Thoracic aorta (tissue), 2 donors: ENCODE data around the gene CCDC91. TPM values are rescaled to one million over a fixed set of nuclear protein-coding genes. Genes with fewer than 3 reads are reported as not detected.

Source experiments
- ATAC-seq: fragments of 150-250 bp; one replicate; pipeline ENCODE4 v1.8.0; 2017; ENCODE audit warnings: low read depth; ENCODE audit not compliant: insufficient number of reproducible peaks, low FRiP score
- DNase-seq: peaks from one replicate; pipeline ENCODE4 v3.0.0-alpha.2; 2020; ENCODE audit warnings: low spot score
- H3K27ac ChIP-seq, 2 donors: fragments of 200-600 bp; sonication (generic); 1 replicate in 1 of 2; 2 replicates in 1 of 2; pipeline ENCODE4 v1.5.1; 2016; ENCODE audit warnings: mild to moderate bottlenecking in 2 of 2, moderate library complexity in 2 of 2
- H3K27me3 ChIP-seq: fragments of 200-600 bp; sonication (generic); replicated peaks from 2 replicates; pipeline ENCODE4 v1.6.0; 2016; ENCODE audit warnings: mild to moderate bottlenecking; ENCODE audit not compliant: insufficient read depth
- H3K36me3 ChIP-seq: fragments of 200-600 bp; sonication (generic); one replicate; pipeline ENCODE4 v1.5.1; 2016
- H3K4me1 ChIP-seq, 2 donors: fragments of 200-600 bp; sonication (generic); 1 replicate in 1 of 2; 2 replicates in 1 of 2; pipeline versions ENCODE4 v1.5.1 to v1.6.0; 2016; ENCODE audit warnings: low read depth in 2 of 2, mild to moderate bottlenecking in 1 of 2; ENCODE audit not compliant: control insufficient read depth in 1 of 2
- H3K4me3 ChIP-seq: fragments of 200-600 bp; sonication (generic); 2 replicates; pipeline ENCODE4 v1.5.1; 2016; ENCODE audit warnings: mild to moderate bottlenecking
- H3K9me3 ChIP-seq: fragments of 200-600 bp; sonication (generic); 2 replicates; pipeline ENCODE4 v1.5.1; 2016
- total RNA-seq, 2 donors: library from RNA; depleted of rRNA; stranded (reverse); fragments of >200 nt; gene quantifications; one replicate each; pipeline versions ENCODE4 v1.1.0 to v1.2.3, GENCODE V29; 2016
- TF ChIP-seq, protein P1 (sequence below): fragments of 200-600 bp; sonication (generic); IDR thresholded peaks from one replicate; pipeline ENCODE4 v1.5.1; 2019; ENCODE audit warnings: antibody characterized with exemption

CCDC91 gene
- total RNA-seq, 2 donors from 2014 or later: 26.6 to 27.6 TPM

DNA sequence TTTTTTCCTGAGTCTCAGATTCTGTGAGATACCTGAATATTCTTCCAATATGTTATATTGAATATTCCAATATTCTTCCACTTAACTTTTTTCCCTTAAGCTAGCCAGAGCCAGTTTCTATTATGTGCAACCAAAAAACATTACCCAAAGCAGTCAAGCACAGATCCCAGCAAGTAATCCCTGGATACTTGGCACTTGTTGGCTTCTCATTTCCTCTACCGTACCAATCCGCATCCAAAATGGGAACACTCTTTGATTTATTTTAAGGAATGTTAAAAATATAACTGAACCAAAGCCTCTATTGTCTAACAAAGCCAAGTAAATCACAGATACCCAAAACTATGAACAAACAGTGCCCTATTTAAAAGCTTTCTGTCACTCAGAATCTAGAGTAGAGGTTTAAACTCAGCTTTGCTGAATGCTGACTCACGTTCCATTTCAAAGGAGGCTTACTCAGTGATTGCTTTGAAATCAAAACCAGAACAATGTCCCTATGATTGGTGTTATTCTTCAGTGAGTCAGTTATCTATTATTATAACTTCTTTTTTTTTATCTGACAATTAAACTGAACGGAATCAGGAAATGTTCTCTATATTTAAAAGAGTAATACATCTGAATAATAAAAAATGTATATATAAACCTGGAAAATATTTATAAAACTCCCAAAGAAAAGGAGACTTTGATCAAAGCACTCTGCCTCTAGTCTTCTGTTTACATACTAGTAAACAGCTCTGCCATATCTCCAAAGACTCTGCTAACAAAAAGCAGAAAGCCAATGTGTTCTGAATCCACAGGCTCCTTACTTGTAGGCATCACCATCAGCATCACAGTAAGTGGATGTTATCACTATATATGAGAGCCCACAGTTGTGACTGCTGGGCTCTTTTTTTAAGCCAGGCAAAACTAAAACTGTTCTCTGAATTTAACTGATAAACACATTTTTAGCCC, 360.8 kb downstream of the CCDC91 start:
- ATAC-seq (peak; percentile 65), DNase-seq (no peak)
- H3K27me3 ChIP-seq: no peaks in the 10 kb centered on the region
- no peak overlapping the region for H3K4me3 ChIP-seq
- TF ChIP-seq, protein P1, sequence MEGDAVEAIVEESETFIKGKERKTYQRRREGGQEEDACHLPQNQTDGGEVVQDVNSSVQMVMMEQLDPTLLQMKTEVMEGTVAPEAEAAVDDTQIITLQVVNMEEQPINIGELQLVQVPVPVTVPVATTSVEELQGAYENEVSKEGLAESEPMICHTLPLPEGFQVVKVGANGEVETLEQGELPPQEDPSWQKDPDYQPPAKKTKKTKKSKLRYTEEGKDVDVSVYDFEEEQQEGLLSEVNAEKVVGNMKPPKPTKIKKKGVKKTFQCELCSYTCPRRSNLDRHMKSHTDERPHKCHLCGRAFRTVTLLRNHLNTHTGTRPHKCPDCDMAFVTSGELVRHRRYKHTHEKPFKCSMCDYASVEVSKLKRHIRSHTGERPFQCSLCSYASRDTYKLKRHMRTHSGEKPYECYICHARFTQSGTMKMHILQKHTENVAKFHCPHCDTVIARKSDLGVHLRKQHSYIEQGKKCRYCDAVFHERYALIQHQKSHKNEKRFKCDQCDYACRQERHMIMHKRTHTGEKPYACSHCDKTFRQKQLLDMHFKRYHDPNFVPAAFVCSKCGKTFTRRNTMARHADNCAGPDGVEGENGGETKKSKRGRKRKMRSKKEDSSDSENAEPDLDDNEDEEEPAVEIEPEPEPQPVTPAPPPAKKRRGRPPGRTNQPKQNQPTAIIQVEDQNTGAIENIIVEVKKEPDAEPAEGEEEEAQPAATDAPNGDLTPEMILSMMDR: no peak
- H3K27ac ChIP-seq: peak overlapping the region in 1 of 2 donors; percentile 52
- H3K4me1 ChIP-seq: peaks cover 9 to 24% of the 10 kb centered on the region in 2 donors
- H3K36me3 ChIP-seq: no peaks in the 10 kb centered on the region
- H3K9me3 ChIP-seq: no peaks in the 10 kb centered on the region

DNA sequence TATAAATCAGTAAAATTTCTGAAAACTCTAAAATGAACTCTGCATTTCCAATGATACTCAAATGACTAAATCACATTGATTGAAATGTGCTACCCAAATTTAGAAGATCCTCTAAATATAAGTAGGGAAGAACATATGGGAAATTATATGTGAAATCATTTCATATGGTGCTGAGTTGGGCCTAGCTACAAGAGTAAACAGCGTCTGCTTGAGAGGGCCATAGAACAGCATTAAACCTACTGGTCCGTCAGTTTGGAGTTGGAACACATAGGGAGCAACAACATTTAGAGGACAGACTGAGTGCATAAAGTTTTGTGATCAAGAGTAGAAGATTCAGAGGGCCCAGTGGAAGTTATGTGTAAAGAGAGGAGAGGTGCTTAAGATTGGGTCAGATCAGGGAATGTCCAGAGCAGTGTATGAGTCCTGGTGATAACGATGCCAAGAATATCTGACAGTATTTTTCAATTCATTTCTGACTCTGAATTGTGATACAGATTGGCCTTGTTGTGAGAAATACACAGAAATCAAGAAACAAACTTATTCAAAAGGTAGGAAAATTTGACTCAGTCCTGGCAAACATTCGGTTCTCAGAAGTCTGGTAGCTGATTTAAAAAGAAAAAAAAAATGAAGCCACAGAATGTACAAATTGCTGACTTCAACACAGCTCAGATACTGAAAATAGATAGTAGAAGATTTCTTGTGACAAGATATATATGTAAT, 362.2 kb downstream of the CCDC91 start:
- no peaks in the 10 kb centered on the region for H3K27me3 ChIP-seq
- TF ChIP-seq, protein P1: no peak
- no peaks in the 10 kb centered on the region for H3K36me3 ChIP-seq
- no peak overlapping the region for H3K4me3 ChIP-seq
- H3K27ac ChIP-seq: no peak overlapping the region
- ATAC-seq (no peak), DNase-seq (no peak)
- H3K9me3 ChIP-seq: no peaks in the 10 kb centered on the region
- peaks cover 9 to 29% of the 10 kb centered on the region in 2 donors for H3K4me1 ChIP-seq

DNA sequence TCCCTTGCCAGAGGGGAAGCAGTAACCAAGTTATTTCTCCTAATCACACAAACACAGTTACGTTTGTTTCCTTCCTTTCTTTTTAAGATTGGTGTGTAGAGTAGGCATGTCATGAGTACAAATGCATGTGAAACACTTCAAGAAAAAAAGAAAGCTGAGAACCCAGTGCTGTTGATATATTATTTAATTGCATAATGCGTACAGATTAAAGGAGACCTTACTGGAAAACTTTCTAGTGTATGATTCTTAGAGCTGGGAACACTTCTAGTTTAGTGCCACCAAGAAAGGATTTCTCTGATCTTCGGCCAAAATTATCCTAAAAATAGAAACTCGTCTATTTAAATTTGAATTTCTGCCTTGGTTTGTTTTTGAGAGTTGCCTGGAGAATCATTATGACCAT, 365.5 kb downstream of the CCDC91 start:
- DNase-seq (no peak), ATAC-seq (no peak)
- peaks cover 7 to 24% of the 10 kb centered on the region in 2 donors for H3K4me1 ChIP-seq
- no peak overlapping the region for H3K4me3 ChIP-seq
- H3K36me3 ChIP-seq: no peaks in the 10 kb centered on the region
- no peaks in the 10 kb centered on the region for H3K9me3 ChIP-seq
- no peak overlapping the region for H3K27ac ChIP-seq
- TF ChIP-seq, protein P1: no peak
- H3K27me3 ChIP-seq: no peaks in the 10 kb centered on the region

DNA sequence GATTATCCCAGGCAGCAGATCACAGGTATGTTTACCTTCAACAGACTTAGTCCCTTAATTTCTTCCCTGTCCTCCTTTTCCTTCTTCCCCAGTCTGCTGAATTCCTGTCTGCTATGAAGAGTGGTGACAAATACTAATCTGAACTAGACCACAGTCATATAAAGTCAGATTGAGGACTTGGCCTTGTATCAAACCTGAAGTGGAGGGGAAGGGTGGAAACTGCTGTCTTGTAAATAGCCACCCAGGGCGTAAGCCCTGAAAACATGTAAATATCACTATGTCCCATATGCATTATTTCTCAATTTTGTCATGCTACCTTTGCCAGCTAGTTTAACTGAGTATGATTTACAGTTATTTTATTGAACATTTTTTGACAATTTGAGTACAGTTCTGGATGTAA, 368.0 kb downstream of the CCDC91 start:
- TF ChIP-seq, protein P1: no peak
- no peaks in the 10 kb centered on the region for H3K27me3 ChIP-seq
- DNase-seq (no peak), ATAC-seq (no peak)
- H3K9me3 ChIP-seq: no peaks in the 10 kb centered on the region
- no peaks in the 10 kb centered on the region for H3K36me3 ChIP-seq
- H3K27ac ChIP-seq: no peak overlapping the region
- peaks cover 0 to 17% of the 10 kb centered on the region in 2 donors for H3K4me1 ChIP-seq
- no peak overlapping the region for H3K4me3 ChIP-seq

DNA sequence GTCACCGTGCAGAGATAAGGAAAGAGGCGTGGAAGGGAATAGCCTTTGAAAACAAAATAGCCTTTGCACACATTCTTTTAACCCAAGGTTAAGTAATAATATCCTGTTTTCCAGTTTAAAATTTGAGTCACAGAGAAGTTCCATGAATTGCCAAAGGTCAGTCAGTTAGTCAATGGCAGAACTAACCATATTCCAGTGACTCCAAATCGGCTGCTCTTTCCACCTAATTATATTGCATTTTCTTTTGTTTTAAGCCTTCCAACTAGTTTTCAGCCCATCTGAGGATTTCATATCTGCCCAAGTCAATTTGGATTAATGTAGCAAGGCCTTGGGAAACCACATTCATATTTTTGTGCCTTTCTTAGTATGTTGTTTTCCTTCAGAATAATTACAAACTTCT, 373.0 kb downstream of the CCDC91 start:
- Histone ChIP-seq H3K4me1 (no peaks in the 10 kb centered on the region), H3K4me3 (no peak overlapping the region), H3K27me3 (no peaks in the 10 kb centered on the region), H3K36me3 (no peaks in the 10 kb centered on the region), H3K27ac (no peak overlapping the region), H3K9me3 (no peaks in the 10 kb centered on the region)
- DNase-seq: no peak
- ATAC-seq: no peak
- TF ChIP-seq, protein P1: no peak
